Tibial nerve (tissue), 4 donors: ENCODE measurements around the gene OLA1. TPM values are rescaled to one million over a fixed set of nuclear protein-coding genes. Genes with fewer than 3 reads are reported as not detected.

ENCODE experiments used
- DNase-seq, 2 donors: peaks; one replicate each; pipeline ENCODE4 v3.0.0-alpha.2; 2019; ENCODE audit warnings: low spot score in 2 of 2
- H3K27ac ChIP-seq, 4 donors: fragments of 200-600 bp; sonication (generic) in 3 of 4; one replicate each; pipeline ENCODE4 v1.5.1; 2017 to 2019; ENCODE audit warnings: mild to moderate bottlenecking in 1 of 4
- H3K27me3 ChIP-seq, 2 donors: fragments of 200-600 bp; sonication (generic) in 1 of 2; one replicate each; pipeline versions ENCODE4 v1.5.1 to v1.6.0; 2017 to 2019
- H3K36me3 ChIP-seq, 3 donors: fragments of 200-600 bp; sonication (generic); one replicate each; pipeline ENCODE4 v1.5.1; 2018 to 2019
- H3K4me1 ChIP-seq, 4 donors: fragments of 200-600 bp; sonication (generic) in 3 of 4; one replicate each; pipeline ENCODE4 v1.5.1; 2017 to 2019
- H3K4me3 ChIP-seq, 4 donors: fragments of 200-600 bp; sonication (generic) in 3 of 4; one replicate each; pipeline ENCODE4 v1.5.1; 2017 to 2019; ENCODE audit warnings: mild to moderate bottlenecking in 1 of 4, moderate library complexity in 1 of 4
- H3K9me3 ChIP-seq, 4 donors: fragments of 200-600 bp; sonication (generic) in 3 of 4; one replicate each; pipeline ENCODE4 v1.5.1; 2017 to 2019
- EP300 ChIP-seq, 2 donors: sonication (generic); formaldehyde crosslinking; IDR thresholded peaks; one replicate each; pipeline ENCODE4 v1.6.1; 2017; ENCODE audit warnings: antibody characterized with exemption in 2 of 2, mild to moderate bottlenecking in 1 of 2
- POLR2A ChIP-seq, 2 donors: fragments of 450-650 bp; IDR thresholded peaks; one replicate each; pipeline ENCODE4 v1.6.1; 2017; ENCODE audit warnings: antibody characterized with exemption in 2 of 2, mild to moderate bottlenecking in 2 of 2, moderate library complexity in 2 of 2
- WGBS, 2 donors: methylation state at CpG; one replicate each; pipeline ENCODE4 v1.1.5; 2018; 5-methylcytosine and 5-hydroxymethylcytosine counted together
- small RNA-seq: library from RNA; depleted of rRNA; stranded (forward); fragments of <200 nt; gene quantifications from one replicate; pipeline ENCODE3, GENCODE V24; 2016
- total RNA-seq, 4 donors: library from RNA; depleted of rRNA; stranded (reverse); fragments of >200 nt; gene quantifications; one replicate each; pipeline ENCODE4 v1.1.0, GENCODE V29; 2016
- TF ChIP-seq, protein P1 (sequence below), 5 experiments: fragments of 200-600 bp in 3 of 5; fragments of 450-650 bp in 2 of 5; sonication (generic) in 3 of 5; IDR thresholded peaks; one replicate each; pipeline ENCODE4 v1.5.1; 2016 to 2019; ENCODE audit warnings: antibody characterized with exemption in 5 of 5, mild to moderate bottlenecking in 3 of 5, moderate library complexity in 2 of 5

OLA1 gene
- total RNA-seq, 4 donors from 2014 or later = 32.0 to 69.0 (median 45.5) TPM

- Histone ChIP-seq H3K27me3 (no peaks in the 10 kb centered on the region), H3K27ac (peak overlapping the region; percentile 24 to 87 (median 70)), H3K9me3 (no peaks in the 10 kb centered on the region), H3K4me3 (peak overlapping the region in 1 of 4 donors; percentile 25), H3K4me1 (peaks cover 0 to 37% (median 16%) of the 10 kb centered on the region in 4 donors), H3K36me3 (no peaks in the 10 kb centered on the region)
- TF ChIP-seq, protein P1, sequence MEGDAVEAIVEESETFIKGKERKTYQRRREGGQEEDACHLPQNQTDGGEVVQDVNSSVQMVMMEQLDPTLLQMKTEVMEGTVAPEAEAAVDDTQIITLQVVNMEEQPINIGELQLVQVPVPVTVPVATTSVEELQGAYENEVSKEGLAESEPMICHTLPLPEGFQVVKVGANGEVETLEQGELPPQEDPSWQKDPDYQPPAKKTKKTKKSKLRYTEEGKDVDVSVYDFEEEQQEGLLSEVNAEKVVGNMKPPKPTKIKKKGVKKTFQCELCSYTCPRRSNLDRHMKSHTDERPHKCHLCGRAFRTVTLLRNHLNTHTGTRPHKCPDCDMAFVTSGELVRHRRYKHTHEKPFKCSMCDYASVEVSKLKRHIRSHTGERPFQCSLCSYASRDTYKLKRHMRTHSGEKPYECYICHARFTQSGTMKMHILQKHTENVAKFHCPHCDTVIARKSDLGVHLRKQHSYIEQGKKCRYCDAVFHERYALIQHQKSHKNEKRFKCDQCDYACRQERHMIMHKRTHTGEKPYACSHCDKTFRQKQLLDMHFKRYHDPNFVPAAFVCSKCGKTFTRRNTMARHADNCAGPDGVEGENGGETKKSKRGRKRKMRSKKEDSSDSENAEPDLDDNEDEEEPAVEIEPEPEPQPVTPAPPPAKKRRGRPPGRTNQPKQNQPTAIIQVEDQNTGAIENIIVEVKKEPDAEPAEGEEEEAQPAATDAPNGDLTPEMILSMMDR (IDR thresholded peaks at IDR 0.05) = no peak
- TF ChIP-seq EP300 (IDR thresholded peaks at IDR 0.05) = no peak
- no peak for TF ChIP-seq POLR2A (IDR thresholded peaks at IDR 0.05)
- 50 to 55% methylated on average over 14 of the region's 14 CpGs for WGBS, 2 donors
- DNase-seq = peak; percentile 87 to 88
These were observed 223.6 kb downstream of the OLA1 start for GRCh38 chr2:174024524-174025270.

DNA sequence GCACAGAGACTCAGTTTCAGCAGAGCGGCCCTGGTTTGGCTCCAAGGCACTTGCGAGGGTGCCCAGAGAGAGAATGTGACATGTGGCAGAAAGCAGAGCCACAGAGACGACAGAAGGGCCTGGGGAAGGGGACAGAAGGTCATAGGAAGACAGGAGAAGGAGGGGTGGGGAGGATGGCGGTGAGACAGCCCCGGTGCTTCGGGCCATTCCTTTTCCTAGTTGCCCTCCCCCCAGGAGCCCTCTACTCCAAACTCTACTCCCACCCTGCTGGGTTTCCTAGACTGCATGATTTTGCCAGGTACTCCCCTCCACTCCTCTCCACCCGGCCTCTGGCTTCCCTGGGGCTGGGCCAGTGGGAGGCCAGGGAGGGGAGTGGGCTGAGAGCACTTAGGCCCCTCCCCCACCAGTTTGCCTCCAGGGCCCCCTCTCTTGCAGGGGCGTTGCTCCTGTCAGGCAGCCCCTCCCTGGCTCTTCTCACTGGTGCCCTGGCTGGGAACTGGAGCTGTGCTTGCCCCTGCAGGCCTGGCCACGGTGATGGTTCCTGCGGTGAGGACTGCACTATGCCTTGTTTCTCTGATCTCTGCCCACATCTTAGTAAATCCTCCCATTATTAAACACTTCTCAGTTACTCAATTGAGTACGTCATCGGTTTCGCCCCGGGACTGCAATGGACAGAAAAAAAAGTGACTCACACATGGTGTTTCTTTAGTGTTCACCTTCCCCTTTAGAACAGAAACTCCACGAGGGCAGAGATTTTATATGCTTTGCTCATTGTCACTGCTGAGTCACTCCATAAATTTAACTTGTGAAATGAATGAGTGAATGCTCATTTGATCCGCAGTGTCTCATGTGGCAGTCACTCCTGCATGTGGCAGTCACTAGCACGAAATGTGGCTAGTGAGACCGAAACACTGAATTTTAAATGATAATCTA, 224.5 kb downstream of the OLA1 start:
- DNase-seq = peak; percentile 57 to 71
- Histone ChIP-seq H3K9me3 (no peaks in the 10 kb centered on the region), H3K4me1 (peaks cover 0 to 37% (median 16%) of the 10 kb centered on the region in 4 donors), H3K4me3 (no peak overlapping the region), H3K36me3 (no peaks in the 10 kb centered on the region), H3K27ac (peak overlapping the region in 3 of 4 donors; percentile 60 to 87 (median 87)), H3K27me3 (no peaks in the 10 kb centered on the region)
- WGBS, 2 donors = 47 to 51% methylated on average over 18 of the region's 18 CpGs
- TF ChIP-seq, protein P1 (IDR thresholded peaks at IDR 0.05) = no peak
- TF ChIP-seq EP300 (IDR thresholded peaks at IDR 0.05) = peak in 1 of 2 donors; percentile 48

Small RNAs within 50 kb of the gene (small RNA-seq; reads per million reads assigned to genes)
- not detected for gene RF00019

Other genes with a start within 250 kb of the OLA1 start
- gene SP9, start 86.4 kb upstream of the OLA1 start, total RNA-seq = not detected
- 10 to 100 TPM; 13.5 to 32.0 (median 20.7) TPM for gene SCRN3, start 147.2 kb upstream of the OLA1 start, total RNA-seq
- 10 to 100 TPM in 3 of 4 donors, 1 to 10 TPM in 1; 8.6 to 36.5 (median 15.5) TPM for gene GPR155, start 238.5 kb upstream of the OLA1 start, total RNA-seq